Measurements from ENCODE around the gene EEA1.

GRCh38 chr12:92933606-92934005 is 4.5 kb upstream of the EEA1 start:
- TF ChIP-seq CTCF (IDR thresholded peaks at IDR 0.05 in 4 of 5, conservative IDR thresholded peaks at IDR 0.05 in 1 of 5) (no peak), POLR2A (IDR thresholded peaks at IDR 0.05) (no peak)

All from gastrocnemius medialis (tissue), 4 donors.